ENCODE results near the gene EMP2. TPM values are rescaled to one million over a fixed set of nuclear protein-coding genes. Genes with fewer than 3 reads are reported as not detected.

Gene EMP2
- polyA plus RNA-seq, 1 donor from 2014 or later: 0.14 TPM

DNA sequence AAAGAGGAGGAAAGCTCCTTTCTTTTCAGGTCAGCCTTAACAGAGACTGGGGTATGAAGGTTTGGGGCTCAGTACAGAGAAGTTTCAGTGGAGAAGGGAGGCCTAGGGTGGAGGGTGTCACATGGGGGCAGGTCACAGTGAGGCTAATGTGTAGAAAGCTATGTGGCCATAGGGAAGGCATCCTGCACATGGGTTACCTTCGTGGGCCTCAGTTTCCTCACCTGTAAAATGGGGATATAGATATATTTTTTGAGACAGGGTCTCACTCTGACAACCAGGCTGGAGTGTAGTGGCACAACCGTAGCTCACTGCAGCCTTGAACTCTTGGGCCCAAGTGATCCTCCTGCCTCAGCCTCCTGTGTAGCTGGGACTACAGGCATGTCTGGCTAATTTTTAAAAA, 41.8 kb downstream of the EMP2 start:
- H3F3A ChIP-seq (ENCODE audit: insufficient read depth, low read length, poor library complexity, severe bottlenecking): no peaks in the 10 kb centered on the region
- H4K20me1 ChIP-seq (ENCODE audit: insufficient read depth): no peaks in the 10 kb centered on the region
- no peak overlapping the region for H3K4me2 ChIP-seq (ENCODE audit: low read length)
- no peaks in the 10 kb centered on the region for H3K9me3 ChIP-seq (ENCODE audit: low read length)
- no peak overlapping the region for H3K9ac ChIP-seq (ENCODE audit: low read length)
- H2AFZ ChIP-seq (ENCODE audit: low read depth, low read length): no peak overlapping the region
- H3K4me3 ChIP-seq (ENCODE audit: low read length): no peak overlapping the region
- H3K9me2 ChIP-seq (ENCODE audit: insufficient read depth, low read length): no peaks in the 10 kb centered on the region
- H3K36me3 ChIP-seq (ENCODE audit: insufficient read depth, low read length): no peaks in the 10 kb centered on the region
- TF ChIP-seq SMC3 (conservative IDR thresholded peaks at IDR 0.05; ENCODE audit: poor library complexity) (no peak), RAD21 (conservative IDR thresholded peaks at IDR 0.05) (no peak), POLR2AphosphoS5 (IDR thresholded peaks at IDR 0.05) (no peak)
- TF ChIP-seq, protein P1, sequence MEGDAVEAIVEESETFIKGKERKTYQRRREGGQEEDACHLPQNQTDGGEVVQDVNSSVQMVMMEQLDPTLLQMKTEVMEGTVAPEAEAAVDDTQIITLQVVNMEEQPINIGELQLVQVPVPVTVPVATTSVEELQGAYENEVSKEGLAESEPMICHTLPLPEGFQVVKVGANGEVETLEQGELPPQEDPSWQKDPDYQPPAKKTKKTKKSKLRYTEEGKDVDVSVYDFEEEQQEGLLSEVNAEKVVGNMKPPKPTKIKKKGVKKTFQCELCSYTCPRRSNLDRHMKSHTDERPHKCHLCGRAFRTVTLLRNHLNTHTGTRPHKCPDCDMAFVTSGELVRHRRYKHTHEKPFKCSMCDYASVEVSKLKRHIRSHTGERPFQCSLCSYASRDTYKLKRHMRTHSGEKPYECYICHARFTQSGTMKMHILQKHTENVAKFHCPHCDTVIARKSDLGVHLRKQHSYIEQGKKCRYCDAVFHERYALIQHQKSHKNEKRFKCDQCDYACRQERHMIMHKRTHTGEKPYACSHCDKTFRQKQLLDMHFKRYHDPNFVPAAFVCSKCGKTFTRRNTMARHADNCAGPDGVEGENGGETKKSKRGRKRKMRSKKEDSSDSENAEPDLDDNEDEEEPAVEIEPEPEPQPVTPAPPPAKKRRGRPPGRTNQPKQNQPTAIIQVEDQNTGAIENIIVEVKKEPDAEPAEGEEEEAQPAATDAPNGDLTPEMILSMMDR (IDR thresholded peaks at IDR 0.05; ENCODE audit: poor library complexity, severe bottlenecking): no peak
- TF ChIP-seq, protein P2, sequence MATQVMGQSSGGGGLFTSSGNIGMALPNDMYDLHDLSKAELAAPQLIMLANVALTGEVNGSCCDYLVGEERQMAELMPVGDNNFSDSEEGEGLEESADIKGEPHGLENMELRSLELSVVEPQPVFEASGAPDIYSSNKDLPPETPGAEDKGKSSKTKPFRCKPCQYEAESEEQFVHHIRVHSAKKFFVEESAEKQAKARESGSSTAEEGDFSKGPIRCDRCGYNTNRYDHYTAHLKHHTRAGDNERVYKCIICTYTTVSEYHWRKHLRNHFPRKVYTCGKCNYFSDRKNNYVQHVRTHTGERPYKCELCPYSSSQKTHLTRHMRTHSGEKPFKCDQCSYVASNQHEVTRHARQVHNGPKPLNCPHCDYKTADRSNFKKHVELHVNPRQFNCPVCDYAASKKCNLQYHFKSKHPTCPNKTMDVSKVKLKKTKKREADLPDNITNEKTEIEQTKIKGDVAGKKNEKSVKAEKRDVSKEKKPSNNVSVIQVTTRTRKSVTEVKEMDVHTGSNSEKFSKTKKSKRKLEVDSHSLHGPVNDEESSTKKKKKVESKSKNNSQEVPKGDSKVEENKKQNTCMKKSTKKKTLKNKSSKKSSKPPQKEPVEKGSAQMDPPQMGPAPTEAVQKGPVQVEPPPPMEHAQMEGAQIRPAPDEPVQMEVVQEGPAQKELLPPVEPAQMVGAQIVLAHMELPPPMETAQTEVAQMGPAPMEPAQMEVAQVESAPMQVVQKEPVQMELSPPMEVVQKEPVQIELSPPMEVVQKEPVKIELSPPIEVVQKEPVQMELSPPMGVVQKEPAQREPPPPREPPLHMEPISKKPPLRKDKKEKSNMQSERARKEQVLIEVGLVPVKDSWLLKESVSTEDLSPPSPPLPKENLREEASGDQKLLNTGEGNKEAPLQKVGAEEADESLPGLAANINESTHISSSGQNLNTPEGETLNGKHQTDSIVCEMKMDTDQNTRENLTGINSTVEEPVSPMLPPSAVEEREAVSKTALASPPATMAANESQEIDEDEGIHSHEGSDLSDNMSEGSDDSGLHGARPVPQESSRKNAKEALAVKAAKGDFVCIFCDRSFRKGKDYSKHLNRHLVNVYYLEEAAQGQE (IDR thresholded peaks at IDR 0.05; ENCODE audit: borderline replicate concordance): no peak
- no peak overlapping the region for H3K27ac ChIP-seq (ENCODE audit: low read length)
- H3K27me3 ChIP-seq (ENCODE audit: insufficient read depth, low read depth, low read length): no peaks in the 10 kb centered on the region
- H3K79me2 ChIP-seq (replicated peaks; ENCODE audit: insufficient read depth, low read length): no peaks in the 10 kb centered on the region

DNA sequence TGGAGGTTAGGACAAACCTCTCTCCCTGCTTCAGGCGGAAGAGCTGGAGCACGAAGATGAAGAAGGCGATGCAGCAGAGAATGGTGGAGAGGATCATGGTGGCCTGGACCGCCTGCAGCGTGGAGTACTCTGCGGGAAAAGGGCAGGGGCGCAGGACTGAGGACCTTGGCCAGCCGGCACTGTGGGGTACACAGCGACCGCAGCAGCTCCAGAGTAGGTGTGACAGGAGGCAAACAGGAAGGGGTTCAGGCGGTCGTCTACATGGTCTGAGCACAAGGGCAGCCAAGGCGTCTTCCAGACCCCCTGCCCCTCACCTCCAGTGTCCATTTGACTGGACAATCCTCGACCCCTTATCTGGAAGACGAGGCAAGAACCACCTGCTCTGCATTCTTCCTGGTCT, 42.5 kb downstream of the EMP2 start:
- H3K27me3 ChIP-seq (ENCODE audit: insufficient read depth, low read depth, low read length): no peaks in the 10 kb centered on the region
- H3K9me3 ChIP-seq (ENCODE audit: low read length): no peaks in the 10 kb centered on the region
- H3K9ac ChIP-seq (ENCODE audit: low read length): no peak overlapping the region
- no peaks in the 10 kb centered on the region for H3K9me2 ChIP-seq (ENCODE audit: insufficient read depth, low read length)
- H3K36me3 ChIP-seq (ENCODE audit: insufficient read depth, low read length): no peaks in the 10 kb centered on the region
- no peak overlapping the region for H2AFZ ChIP-seq (ENCODE audit: low read depth, low read length)
- no peak overlapping the region for H3K4me3 ChIP-seq (ENCODE audit: low read length)
- TF ChIP-seq, protein P1 (IDR thresholded peaks at IDR 0.05; ENCODE audit: poor library complexity, severe bottlenecking): no peak
- TF ChIP-seq, protein P2 (IDR thresholded peaks at IDR 0.05; ENCODE audit: borderline replicate concordance): no peak
- TF ChIP-seq EZH2 (IDR thresholded peaks at IDR 0.05; ENCODE audit: borderline replicate concordance, insufficient read depth, low read length, poor library complexity, severe bottlenecking) (no peak), POLR2AphosphoS5 (IDR thresholded peaks at IDR 0.05) (no peak), SMC3 (conservative IDR thresholded peaks at IDR 0.05; ENCODE audit: poor library complexity) (no peak)
- H3K4me2 ChIP-seq (ENCODE audit: low read length): no peak overlapping the region
- no peaks in the 10 kb centered on the region for H3F3A ChIP-seq (ENCODE audit: insufficient read depth, low read length, poor library complexity, severe bottlenecking)
- no peaks in the 10 kb centered on the region for H3K79me2 ChIP-seq (replicated peaks; ENCODE audit: insufficient read depth, low read length)
- H4K20me1 ChIP-seq (ENCODE audit: insufficient read depth): no peaks in the 10 kb centered on the region
- no peak overlapping the region for H3K27ac ChIP-seq (ENCODE audit: low read length)

Measured in neural cell (in vitro differentiated cells).